GM12874 (cell line): ENCODE data around the gene UBE2R2.

Experiments
- CTCF ChIP-seq: IDR thresholded peaks from 2 replicates; pipeline ENCODE4 v1.5.1; 2011; ENCODE audit warnings: low read depth, mild to moderate bottlenecking, control low read depth, low read length, moderate library complexity; ENCODE audit not compliant: insufficient read depth

UBE2R2 gene

GRCh38 chr9:33816327-33817252 is at the start of gene UBE2R2:
Gene UBE2R2, plus strand, starts transcription at chr9:33817160. Its CDS starts 598 bp downstream, at chr9:33817758.
- TF ChIP-seq CTCF: no peak

GRCh38 chr9:33776578-33776977 is 40.4 kb upstream of the UBE2R2 start:
- no peak for TF ChIP-seq CTCF

GRCh38 chr9:33778700-33779351 is 38.1 kb upstream of the UBE2R2 start:
- TF ChIP-seq CTCF: peak; percentile 82

- no peak for TF ChIP-seq CTCF
Measured at GRCh38 chr9:33780276-33780675, 36.7 kb upstream of the UBE2R2 start.

GRCh38 chr9:33781736-33782135 is 35.2 kb upstream of the UBE2R2 start:
- no peak for TF ChIP-seq CTCF

GRCh38 chr9:33782395-33783152 is 34.4 kb upstream of the UBE2R2 start:
- no peak for TF ChIP-seq CTCF

- TF ChIP-seq CTCF: peak; percentile 19; the same call in 1 of the 2 replicates
Measured at GRCh38 chr9:33785914-33786313, 31.0 kb upstream of the UBE2R2 start.
